HG02610 (cell line): ENCODE results near the gene SPIN2B.

ENCODE experiments used
- ATAC-seq: cut with Tn5 transposase; IDR thresholded peaks from one replicate; pipeline ENCODE4 v1.9.1; 2021; ENCODE audit warnings: mild to moderate bottlenecking, moderate library complexity; ENCODE audit not compliant: unreplicated experiment

The SPIN2B gene

GRCh38 chrX:57074458-57074857, 46.9 kb downstream of the SPIN2B start:
- no peak for ATAC-seq

DNA sequence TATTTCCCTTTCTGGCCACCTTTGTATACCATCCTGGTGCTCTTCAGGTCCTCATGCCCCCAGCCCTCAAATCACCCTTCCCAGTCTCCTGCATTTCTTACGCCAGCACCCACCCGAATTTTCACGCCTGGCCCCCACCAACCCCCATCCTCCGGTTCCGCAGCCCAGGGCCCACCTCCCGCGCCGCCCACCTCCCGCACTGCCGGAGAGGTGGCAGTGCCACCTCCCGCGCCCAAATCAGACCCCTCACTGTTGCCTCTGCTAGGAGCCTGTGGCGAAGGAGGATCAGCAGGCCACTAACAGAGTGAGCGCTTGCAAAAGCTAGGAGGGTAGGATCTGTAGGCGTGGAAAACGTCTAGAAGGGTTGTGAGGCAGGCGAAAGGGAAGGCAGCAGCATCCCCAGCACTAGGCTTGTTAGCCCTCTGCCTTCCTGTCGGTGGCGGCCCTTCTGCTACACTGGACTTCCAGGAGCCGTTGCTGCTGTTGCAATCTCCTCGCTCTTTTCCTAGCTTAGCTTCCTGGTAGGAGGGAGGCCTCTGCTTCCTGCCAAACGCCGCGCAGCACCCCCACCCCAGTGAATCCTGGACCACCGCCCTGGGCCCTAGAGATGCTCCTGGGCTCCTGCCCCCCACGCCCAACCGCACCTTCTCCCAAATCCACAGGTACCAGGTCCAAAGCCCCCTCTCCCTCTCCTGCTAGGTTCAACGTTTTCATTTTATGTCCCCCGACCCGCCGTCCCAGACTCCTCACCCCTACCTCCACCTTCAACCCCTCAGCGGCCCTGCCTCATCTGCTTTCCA, 51.0 kb downstream of the SPIN2B start:
- no peak for ATAC-seq
